ENCODE measurements around the gene TSSC4.

Gene TSSC4

DNA sequence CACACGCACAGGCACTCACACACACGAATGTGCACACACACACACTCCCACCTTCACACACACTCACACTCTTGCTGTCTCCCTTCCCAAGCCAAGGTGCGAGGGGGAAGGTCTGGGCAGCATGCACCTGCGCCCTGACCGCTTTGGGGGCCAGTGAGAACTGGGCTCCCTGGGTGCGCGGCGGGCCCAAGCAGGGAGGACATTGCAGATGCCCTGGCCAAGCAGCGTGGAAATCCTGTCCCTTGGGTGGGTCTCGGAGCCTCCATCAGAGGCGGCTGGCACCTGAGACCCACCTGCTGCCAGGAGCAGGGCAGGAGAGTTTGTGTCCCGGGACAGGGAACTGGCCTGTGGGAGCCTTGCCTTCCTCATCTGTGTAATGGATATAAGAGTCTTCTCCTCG lies 20.2 kb upstream of the TSSC4 start:
- TF ChIP-seq MAX (IDR thresholded peaks at IDR 0.05) (no peak), TAF1 (IDR thresholded peaks at IDR 0.05; ENCODE audit: low read depth) (no peak), RAD21 (IDR thresholded peaks at IDR 0.05; ENCODE audit: low read depth) (no peak), ZBTB7A (IDR thresholded peaks at IDR 0.05; ENCODE audit: low read depth) (no peak), EP300 (IDR thresholded peaks at IDR 0.05; ENCODE audit: borderline replicate concordance) (no peak)

DNA sequence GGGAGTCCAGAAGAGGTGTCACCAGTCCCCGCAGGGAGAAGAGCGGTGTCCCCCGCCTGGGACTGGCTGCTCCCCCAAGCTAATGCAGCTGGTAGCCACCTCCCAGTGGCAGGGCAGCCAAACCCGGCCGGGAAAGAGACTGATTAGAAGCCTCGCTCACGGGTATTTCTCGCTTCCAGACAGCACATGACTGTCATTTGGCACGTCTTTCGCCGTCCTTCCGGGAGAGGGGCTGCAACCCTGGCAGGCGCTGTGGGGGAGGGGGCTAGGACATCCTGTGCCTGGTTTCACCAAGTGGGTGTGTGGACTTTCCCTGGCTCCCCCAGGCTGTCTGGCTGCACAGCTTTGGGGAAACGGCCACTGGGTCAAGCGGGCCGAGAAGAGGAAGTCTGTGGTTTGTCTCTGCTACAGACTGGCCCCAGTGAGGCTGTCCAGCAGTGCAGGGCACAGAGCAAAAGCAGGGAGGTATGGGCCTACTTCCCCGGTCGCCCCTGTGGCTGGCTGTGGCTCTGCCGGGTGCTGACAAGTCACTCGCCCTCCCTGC lies 19.7 kb upstream of the TSSC4 start:
- TF ChIP-seq EP300 (IDR thresholded peaks at IDR 0.05; ENCODE audit: borderline replicate concordance) (no peak), EGR1 (IDR thresholded peaks at IDR 0.05) (no peak), FOXM1 (IDR thresholded peaks at IDR 0.05; ENCODE audit: borderline replicate concordance, low read depth) (no peak), TCF12 (IDR thresholded peaks at IDR 0.05; ENCODE audit: low read depth) (no peak), TEAD4 (IDR thresholded peaks at IDR 0.05) (no peak), USF1 (IDR thresholded peaks at IDR 0.05) (no peak), NFIC (IDR thresholded peaks at IDR 0.05) (no peak), RAD21 (IDR thresholded peaks at IDR 0.05; ENCODE audit: low read depth) (no peak), TAF1 (IDR thresholded peaks at IDR 0.05; ENCODE audit: low read depth) (no peak), MAX (IDR thresholded peaks at IDR 0.05) (no peak), YY1 (IDR thresholded peaks at IDR 0.05; ENCODE audit: low read depth) (no peak), CREB1 (IDR thresholded peaks at IDR 0.05; ENCODE audit: low read depth) (no peak), CEBPB (IDR thresholded peaks at IDR 0.05) (no peak), ZBTB7A (IDR thresholded peaks at IDR 0.05; ENCODE audit: low read depth) (no peak)
- TF ChIP-seq, protein P1, sequence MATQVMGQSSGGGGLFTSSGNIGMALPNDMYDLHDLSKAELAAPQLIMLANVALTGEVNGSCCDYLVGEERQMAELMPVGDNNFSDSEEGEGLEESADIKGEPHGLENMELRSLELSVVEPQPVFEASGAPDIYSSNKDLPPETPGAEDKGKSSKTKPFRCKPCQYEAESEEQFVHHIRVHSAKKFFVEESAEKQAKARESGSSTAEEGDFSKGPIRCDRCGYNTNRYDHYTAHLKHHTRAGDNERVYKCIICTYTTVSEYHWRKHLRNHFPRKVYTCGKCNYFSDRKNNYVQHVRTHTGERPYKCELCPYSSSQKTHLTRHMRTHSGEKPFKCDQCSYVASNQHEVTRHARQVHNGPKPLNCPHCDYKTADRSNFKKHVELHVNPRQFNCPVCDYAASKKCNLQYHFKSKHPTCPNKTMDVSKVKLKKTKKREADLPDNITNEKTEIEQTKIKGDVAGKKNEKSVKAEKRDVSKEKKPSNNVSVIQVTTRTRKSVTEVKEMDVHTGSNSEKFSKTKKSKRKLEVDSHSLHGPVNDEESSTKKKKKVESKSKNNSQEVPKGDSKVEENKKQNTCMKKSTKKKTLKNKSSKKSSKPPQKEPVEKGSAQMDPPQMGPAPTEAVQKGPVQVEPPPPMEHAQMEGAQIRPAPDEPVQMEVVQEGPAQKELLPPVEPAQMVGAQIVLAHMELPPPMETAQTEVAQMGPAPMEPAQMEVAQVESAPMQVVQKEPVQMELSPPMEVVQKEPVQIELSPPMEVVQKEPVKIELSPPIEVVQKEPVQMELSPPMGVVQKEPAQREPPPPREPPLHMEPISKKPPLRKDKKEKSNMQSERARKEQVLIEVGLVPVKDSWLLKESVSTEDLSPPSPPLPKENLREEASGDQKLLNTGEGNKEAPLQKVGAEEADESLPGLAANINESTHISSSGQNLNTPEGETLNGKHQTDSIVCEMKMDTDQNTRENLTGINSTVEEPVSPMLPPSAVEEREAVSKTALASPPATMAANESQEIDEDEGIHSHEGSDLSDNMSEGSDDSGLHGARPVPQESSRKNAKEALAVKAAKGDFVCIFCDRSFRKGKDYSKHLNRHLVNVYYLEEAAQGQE (IDR thresholded peaks at IDR 0.05; ENCODE audit: low read depth) = no peak

DNA sequence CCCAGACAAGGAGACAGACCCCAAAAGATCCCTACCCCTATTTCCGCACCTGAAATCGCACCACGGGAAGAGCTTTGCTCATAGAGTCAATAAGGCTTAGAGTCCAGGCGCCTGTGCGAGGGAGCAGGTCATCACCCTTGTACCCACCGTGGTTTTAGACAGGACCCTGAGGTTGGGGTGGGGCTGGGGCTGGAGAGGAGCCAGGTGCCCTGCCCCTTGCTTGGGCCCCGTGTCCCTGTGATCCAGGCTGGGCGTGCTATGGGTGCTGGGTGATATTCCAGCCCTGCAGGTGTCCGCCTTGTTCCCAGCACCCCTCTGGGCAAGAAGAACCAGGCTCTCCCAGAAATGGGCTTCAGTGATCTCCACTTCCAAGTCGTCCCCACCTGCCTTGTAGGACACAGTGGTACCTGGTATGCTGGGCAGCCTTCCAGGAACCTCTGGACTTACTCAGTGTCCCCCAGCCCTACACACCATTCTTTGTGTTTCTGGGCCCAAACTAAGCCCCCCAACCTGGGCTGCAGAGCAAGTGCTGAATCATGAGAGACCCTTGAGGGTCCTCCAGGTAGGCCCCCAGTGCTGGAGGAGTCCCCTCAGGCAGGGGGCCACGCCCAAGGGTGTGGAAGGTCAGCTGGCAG lies 18.9 kb upstream of the TSSC4 start:
- TF ChIP-seq CEBPB (IDR thresholded peaks at IDR 0.05) = no peak
- TF ChIP-seq RAD21 (IDR thresholded peaks at IDR 0.05; ENCODE audit: low read depth) = no peak
- no peak for TF ChIP-seq ZBTB7A (IDR thresholded peaks at IDR 0.05; ENCODE audit: low read depth)
- TF ChIP-seq TEAD4 (IDR thresholded peaks at IDR 0.05) = no peak
- TF ChIP-seq YY1 (IDR thresholded peaks at IDR 0.05; ENCODE audit: low read depth) = no peak
- no peak for TF ChIP-seq TAF1 (IDR thresholded peaks at IDR 0.05; ENCODE audit: low read depth)
- no peak for TF ChIP-seq MAX (IDR thresholded peaks at IDR 0.05)
- TF ChIP-seq CREB1 (IDR thresholded peaks at IDR 0.05; ENCODE audit: low read depth) = no peak
- TF ChIP-seq, protein P1 (IDR thresholded peaks at IDR 0.05; ENCODE audit: low read depth) = no peak
- TF ChIP-seq NFIC (IDR thresholded peaks at IDR 0.05) = no peak
- no peak for TF ChIP-seq TCF12 (IDR thresholded peaks at IDR 0.05; ENCODE audit: low read depth)

- TF ChIP-seq FOXM1 (IDR thresholded peaks at IDR 0.05; ENCODE audit: borderline replicate concordance, low read depth) (no peak), TAF1 (IDR thresholded peaks at IDR 0.05; ENCODE audit: low read depth) (no peak), RAD21 (IDR thresholded peaks at IDR 0.05; ENCODE audit: low read depth) (no peak), YY1 (IDR thresholded peaks at IDR 0.05; ENCODE audit: low read depth) (no peak), TEAD4 (IDR thresholded peaks at IDR 0.05) (no peak), NFIC (IDR thresholded peaks at IDR 0.05) (no peak)
Measured at GRCh38 chr11:2382129-2382517, 18.4 kb upstream of the TSSC4 start.

- TF ChIP-seq RAD21 (IDR thresholded peaks at IDR 0.05; ENCODE audit: low read depth) (no peak), USF1 (IDR thresholded peaks at IDR 0.05) (no peak), CREB1 (IDR thresholded peaks at IDR 0.05; ENCODE audit: low read depth) (no peak), CEBPB (IDR thresholded peaks at IDR 0.05) (no peak), EP300 (IDR thresholded peaks at IDR 0.05; ENCODE audit: borderline replicate concordance) (no peak), YY1 (IDR thresholded peaks at IDR 0.05; ENCODE audit: low read depth) (no peak), FOXM1 (IDR thresholded peaks at IDR 0.05; ENCODE audit: borderline replicate concordance, low read depth) (no peak), NFIC (IDR thresholded peaks at IDR 0.05) (no peak), EGR1 (IDR thresholded peaks at IDR 0.05) (no peak), MAX (IDR thresholded peaks at IDR 0.05) (no peak), TCF12 (IDR thresholded peaks at IDR 0.05; ENCODE audit: low read depth) (no peak), TAF1 (IDR thresholded peaks at IDR 0.05; ENCODE audit: low read depth) (no peak)
- TF ChIP-seq, protein P1 (IDR thresholded peaks at IDR 0.05; ENCODE audit: low read depth) = no peak
Measured at GRCh38 chr11:2382936-2383851, 17.4 kb upstream of the TSSC4 start.
